IMR-90 (cell line): ENCODE measurements around the gene COG3. TPM values are rescaled to one million over a fixed set of nuclear protein-coding genes. Genes with fewer than 3 reads are reported as not detected.

ENCODE experiments used
- ATAC-seq: fragments of 200-7000 bp; cut with Tn5 transposase; 2 replicates; pipeline ENCODE4 v1.9.1; 2020; ENCODE audit warnings: low read depth, mild to moderate bottlenecking, moderate library complexity
- BruUV-seq: library from RNA; stranded (reverse); fragments of 400-500 nt; replicated peaks from 2 replicates; lab custom pipeline; 2021; lab: Mats Ljungman, UMichigan
- CTCF ChIA-PET: fragments of 300-600 bp; formaldehyde crosslinking; extraction: SDS; loops from one replicate; lab custom pipeline; 2021; ENCODE audit warnings: antibody characterized with exemption; lab: Yijun Ruan, JAX
- POLR2A ChIA-PET: fragments of 300-600 bp; sonication (Branson Sonifier 250); formaldehyde crosslinking; loops from one replicate; lab custom pipeline; 2022; ENCODE audit warnings: antibody characterized with exemption; ENCODE audit not compliant: unreplicated experiment; lab: Charles Lee
- DNase-seq: peaks from one replicate; pipeline ENCODE4 v3.0.0; 2013
- H2AFZ ChIP-seq: replicated peaks from 2 replicates; pipeline ENCODE3; 2013; ENCODE audit warnings: low read length, mild to moderate bottlenecking; ENCODE audit not compliant: poor library complexity
- H2AK5ac ChIP-seq: 2 replicates; pipeline ENCODE4 v1.6.1; 2013; ENCODE audit warnings: low read depth, low read length, inconsistent platforms
- H2AK9ac ChIP-seq: replicated peaks from 2 replicates; pipeline ENCODE3; 2013; ENCODE audit warnings: mild to moderate bottlenecking, low read depth, low read length, moderate library complexity; ENCODE audit not compliant: poor library complexity
- H2BK120ac ChIP-seq: 2 replicates; pipeline ENCODE4 v1.6.1; 2013; ENCODE audit warnings: low read depth, low read length, inconsistent platforms
- H2BK15ac ChIP-seq: 3 replicates; pipeline ENCODE4 v1.6.1; 2013; ENCODE audit warnings: low read depth, low read length, inconsistent platforms
- H2BK20ac ChIP-seq: 2 replicates; pipeline ENCODE4 v1.6.1; 2013; ENCODE audit warnings: low read depth, mild to moderate bottlenecking, inconsistent platforms, low read length, moderate library complexity
- H2BK5ac ChIP-seq: 2 replicates; pipeline ENCODE4 v1.6.1; 2013; ENCODE audit warnings: mild to moderate bottlenecking, low read depth, low read length, inconsistent platforms; ENCODE audit not compliant: poor library complexity, severe bottlenecking
- H3K14ac ChIP-seq: replicated peaks from 2 replicates; pipeline ENCODE4 v1.6.1; 2013; ENCODE audit warnings: low read depth, low read length, inconsistent platforms
- H3K18ac ChIP-seq: 2 replicates; pipeline ENCODE4 v1.6.1; 2013; ENCODE audit warnings: low read depth, low read length, control low read depth
- H3K23ac ChIP-seq: 2 replicates; pipeline ENCODE4 v1.6.1; 2013; ENCODE audit warnings: low read depth, low read length, inconsistent platforms
- H3K27ac ChIP-seq: 2 replicates; pipeline ENCODE4 v1.5.1; 2013; ENCODE audit warnings: mild to moderate bottlenecking, control low read depth, low read length; ENCODE audit not compliant: insufficient read depth
- H3K27me3 ChIP-seq: 2 replicates; pipeline ENCODE4 v1.6.1; 2013; ENCODE audit warnings: low read length; ENCODE audit not compliant: control insufficient read depth, insufficient read depth
- H3K36me3 ChIP-seq: 2 replicates; pipeline ENCODE4 v1.6.1; 2013; ENCODE audit warnings: low read length, mixed read lengths; ENCODE audit not compliant: control insufficient read depth, insufficient read depth
- H3K4ac ChIP-seq: 2 replicates; pipeline ENCODE4 v1.6.1; 2013; ENCODE audit warnings: low read depth, low read length, inconsistent platforms
- H3K4me1 ChIP-seq: 2 replicates; pipeline ENCODE4 v1.6.1; 2013; ENCODE audit warnings: low read length, mixed read lengths; ENCODE audit not compliant: control insufficient read depth, insufficient read depth
- H3K4me2 ChIP-seq: 2 replicates; pipeline ENCODE4 v1.6.1; 2013; ENCODE audit warnings: low read depth, mild to moderate bottlenecking, control low read depth, low read length, moderate library complexity
- H3K4me3 ChIP-seq: 2 replicates; pipeline ENCODE4 v1.5.1; 2013; ENCODE audit warnings: low read depth, mild to moderate bottlenecking, control low read depth, low read length, moderate library complexity; ENCODE audit not compliant: insufficient read depth
- H3K56ac ChIP-seq: 2 replicates; pipeline ENCODE4 v1.6.1; 2013; ENCODE audit warnings: low read length, inconsistent platforms; ENCODE audit not compliant: insufficient read depth; ENCODE audit errors: extremely low read depth
- H3K79me1 ChIP-seq, 2 experiments: 2 replicates each; pipeline ENCODE4 v1.6.1; 2013; ENCODE audit warnings: low read length in 2 of 2, inconsistent platforms in 1 of 2, low read depth in 1 of 2
- H3K9ac ChIP-seq: 2 replicates; pipeline ENCODE4 v1.6.1; 2013; ENCODE audit warnings: low read depth, low read length, control low read depth
- H3K9me1 ChIP-seq: 2 replicates; pipeline ENCODE4 v1.6.1; 2013; ENCODE audit warnings: low read length, inconsistent platforms; ENCODE audit not compliant: insufficient read depth
- H3K9me3 ChIP-seq: 2 replicates; pipeline ENCODE4 v1.6.1; 2013; ENCODE audit warnings: low read length; ENCODE audit not compliant: control insufficient read depth, insufficient read depth
- H4K20me1 ChIP-seq: 2 replicates; pipeline ENCODE4 v1.6.1; 2013; ENCODE audit warnings: low read length, inconsistent platforms; ENCODE audit not compliant: insufficient read depth
- H4K5ac ChIP-seq: 2 replicates; pipeline ENCODE4 v1.6.1; 2013; ENCODE audit warnings: mild to moderate bottlenecking, low read depth, low read length, control low read depth
- H4K8ac ChIP-seq, 2 experiments: 2 replicates each; pipeline ENCODE4 v1.6.1; 2013; ENCODE audit warnings: low read depth in 2 of 2, low read length in 2 of 2, control low read depth in 1 of 2, inconsistent platforms in 1 of 2
- H4K91ac ChIP-seq: 2 replicates; pipeline ENCODE4 v1.6.1; 2013; ENCODE audit warnings: low read depth, low read length, inconsistent platforms; ENCODE audit not compliant: insufficient read depth
- BHLHE40 ChIP-seq: fragments of 150-350 bp; IDR thresholded peaks from 2 replicates; pipeline ENCODE4 v1.6.1; 2016; ENCODE audit warnings: mild to moderate bottlenecking, low read depth, low read length
- CEBPB ChIP-seq: IDR thresholded peaks from 2 replicates; pipeline ENCODE4 v1.6.1; 2012; ENCODE audit warnings: low read depth, low read length, improper control_type of control experiment
- CHD1 ChIP-seq: IDR thresholded peaks from 2 replicates; pipeline ENCODE4 v1.6.1; 2012; ENCODE audit warnings: low read depth, low read length, improper control_type of control experiment
- ELK1 ChIP-seq: fragments of 150-350 bp; IDR thresholded peaks from 2 replicates; pipeline ENCODE4 v1.6.1; 2016; ENCODE audit warnings: low read depth, mild to moderate bottlenecking, low read length, moderate library complexity, borderline replicate concordance
- FOS ChIP-seq: fragments of 150-350 bp; IDR thresholded peaks from 2 replicates; pipeline ENCODE4 v1.6.1; 2016; ENCODE audit warnings: low read depth, low read length
- MAFK ChIP-seq: IDR thresholded peaks from 2 replicates; pipeline ENCODE4 v1.6.1; 2012; ENCODE audit warnings: low read depth, low read length, improper control_type of control experiment
- MAZ ChIP-seq: IDR thresholded peaks from 2 replicates; pipeline ENCODE4 v1.6.1; 2012; ENCODE audit warnings: low read depth, mild to moderate bottlenecking, low read length, improper control_type of control experiment, moderate library complexity, borderline replicate concordance
- MXI1 ChIP-seq: IDR thresholded peaks from 2 replicates; pipeline ENCODE4 v1.6.1; 2012; ENCODE audit warnings: low read depth, mild to moderate bottlenecking, low read length, moderate library complexity, borderline replicate concordance
- NFE2L2 ChIP-seq: fragments of 150-350 bp; IDR thresholded peaks from 2 replicates; pipeline ENCODE4 v1.6.1; 2016; ENCODE audit warnings: low read depth, mild to moderate bottlenecking, low read length
- POLR2A ChIP-seq: IDR thresholded peaks from 2 replicates; pipeline ENCODE4 v1.6.1; 2012; ENCODE audit warnings: mild to moderate bottlenecking, low read depth, low read length
- RAD21 ChIP-seq: IDR thresholded peaks from 2 replicates; pipeline ENCODE4 v1.6.1; 2012; ENCODE audit warnings: low read length, improper control_type of control experiment
- RCOR1 ChIP-seq: IDR thresholded peaks from 2 replicates; pipeline ENCODE4 v1.6.1; 2012; ENCODE audit warnings: mild to moderate bottlenecking, low read length, improper control_type of control experiment; ENCODE audit not compliant: insufficient replicate concordance
- RFX5 ChIP-seq: IDR thresholded peaks from 2 replicates; pipeline ENCODE4 v1.8.0; 2012; ENCODE audit warnings: low read depth, mild to moderate bottlenecking, low read length, moderate library complexity
- SMC3 ChIP-seq: fragments of 150-350 bp; IDR thresholded peaks from 2 replicates; pipeline ENCODE4 v1.6.1; 2016; ENCODE audit warnings: low read depth, mild to moderate bottlenecking, antibody characterized with exemption, low read length, moderate library complexity
- WGBS, 2 experiments: methylation state at CpG; one replicate each; pipeline versions ENCODE4 v1.1.5 to v1.1.7; 2013; ENCODE audit warnings: missing lambda C conversion rate in 2 of 2; ENCODE audit not compliant: insufficient read length in 1 of 2; ENCODE audit errors: extremely low coverage in 2 of 2; 5-methylcytosine and 5-hydroxymethylcytosine counted together
- dilution Hi-C: fragments of 300-500 bp; cut with HindIII; formaldehyde crosslinking; loops from one replicate; pipeline ENCODE4 v1.14.3; 2018; ENCODE audit warnings: low sequenced_read_pairs; ENCODE audit not compliant: unreplicated experiment
- in situ Hi-C: fragments of 300-500 bp; cut with MboI; formaldehyde crosslinking; loops from 3 replicates; pipeline ENCODE4 v1.14.3; 2019; ENCODE audit warnings: low sequenced_read_pairs, inconsistent platforms, mixed read lengths
- intact Hi-C: fragments of 100-400 bp; cut with micrococcal nuclease; formaldehyde crosslinking; loops from 2 replicates; pipeline ENCODE4 v1.10.0; 2022
- polyA plus RNA-seq, 3 experiments: library from polyadenylated mRNA; depleted of rRNA; stranded (reverse); fragments of >200 nt; gene quantifications; 2 replicates each; pipeline ENCODE4 v1.2.3, GENCODE V29; 2012; ENCODE audit warnings: low replicate concordance in 1 of 3
- total RNA-seq: library from RNA; depleted of rRNA; stranded (reverse); fragments of >200 nt; gene quantifications from 2 replicates; pipeline ENCODE4 v1.2.3, GENCODE V29; 2012
- TF ChIP-seq, protein P1 (sequence below): conservative IDR thresholded peaks from 2 replicates; pipeline ENCODE4 v1.5.1; 2012; ENCODE audit warnings: mild to moderate bottlenecking, low read depth, low read length, improper control_type of control experiment
- TF ChIP-seq, protein P2 (sequence below): fragments of 150-350 bp; IDR thresholded peaks from 2 replicates; pipeline ENCODE4 v1.6.1; 2017; ENCODE audit warnings: mild to moderate bottlenecking, antibody characterized with exemption, low read length, low read depth

COG3 gene
- total and polyA plus RNA-seq, 2 of the 4 experiments (the other 2 are of a cell fraction): 21.7 to 31.9 TPM

- H4K5ac ChIP-seq: no peak overlapping the region
- ChIA-PET CTCF (no interaction called here), POLR2A (no interaction called here)
- no peak overlapping the region for H3K4me3 ChIP-seq
- H3K9me3 ChIP-seq: no peaks in the 10 kb centered on the region
- TF ChIP-seq, protein P1, sequence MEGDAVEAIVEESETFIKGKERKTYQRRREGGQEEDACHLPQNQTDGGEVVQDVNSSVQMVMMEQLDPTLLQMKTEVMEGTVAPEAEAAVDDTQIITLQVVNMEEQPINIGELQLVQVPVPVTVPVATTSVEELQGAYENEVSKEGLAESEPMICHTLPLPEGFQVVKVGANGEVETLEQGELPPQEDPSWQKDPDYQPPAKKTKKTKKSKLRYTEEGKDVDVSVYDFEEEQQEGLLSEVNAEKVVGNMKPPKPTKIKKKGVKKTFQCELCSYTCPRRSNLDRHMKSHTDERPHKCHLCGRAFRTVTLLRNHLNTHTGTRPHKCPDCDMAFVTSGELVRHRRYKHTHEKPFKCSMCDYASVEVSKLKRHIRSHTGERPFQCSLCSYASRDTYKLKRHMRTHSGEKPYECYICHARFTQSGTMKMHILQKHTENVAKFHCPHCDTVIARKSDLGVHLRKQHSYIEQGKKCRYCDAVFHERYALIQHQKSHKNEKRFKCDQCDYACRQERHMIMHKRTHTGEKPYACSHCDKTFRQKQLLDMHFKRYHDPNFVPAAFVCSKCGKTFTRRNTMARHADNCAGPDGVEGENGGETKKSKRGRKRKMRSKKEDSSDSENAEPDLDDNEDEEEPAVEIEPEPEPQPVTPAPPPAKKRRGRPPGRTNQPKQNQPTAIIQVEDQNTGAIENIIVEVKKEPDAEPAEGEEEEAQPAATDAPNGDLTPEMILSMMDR: no peak
- no peak for TF ChIP-seq RCOR1
- TF ChIP-seq RFX5: no peak
- TF ChIP-seq CEBPB: no peak
- TF ChIP-seq ELK1: no peak
- TF ChIP-seq RAD21: no peak
- no peak for TF ChIP-seq MAZ
- TF ChIP-seq SMC3: no peak
- TF ChIP-seq FOS: no peak
- no peak for TF ChIP-seq CHD1
- no peak for TF ChIP-seq MAFK
- no peak for TF ChIP-seq BHLHE40
- no peak for TF ChIP-seq MXI1
- no peak for TF ChIP-seq POLR2A
- TF ChIP-seq, protein P2, sequence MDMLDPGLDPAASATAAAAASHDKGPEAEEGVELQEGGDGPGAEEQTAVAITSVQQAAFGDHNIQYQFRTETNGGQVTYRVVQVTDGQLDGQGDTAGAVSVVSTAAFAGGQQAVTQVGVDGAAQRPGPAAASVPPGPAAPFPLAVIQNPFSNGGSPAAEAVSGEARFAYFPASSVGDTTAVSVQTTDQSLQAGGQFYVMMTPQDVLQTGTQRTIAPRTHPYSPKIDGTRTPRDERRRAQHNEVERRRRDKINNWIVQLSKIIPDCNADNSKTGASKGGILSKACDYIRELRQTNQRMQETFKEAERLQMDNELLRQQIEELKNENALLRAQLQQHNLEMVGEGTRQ: no peak
- no peak for TF ChIP-seq NFE2L2
- no peaks in the 10 kb centered on the region for H3K36me3 ChIP-seq
- H2AFZ ChIP-seq: no peak overlapping the region
- H3K4me2 ChIP-seq: no peak overlapping the region
- no peak overlapping the region for H3K4ac ChIP-seq
- no peak for DNase-seq
- H3K18ac ChIP-seq: no peak overlapping the region
- no peak overlapping the region for H2AK5ac ChIP-seq
- no peak overlapping the region for H2BK5ac ChIP-seq
- H3K56ac ChIP-seq: no peak overlapping the region
- no peaks in the 10 kb centered on the region for H3K79me1 ChIP-seq
- intact Hi-C loops: no loop called here
- H4K91ac ChIP-seq: no peak overlapping the region
- H2AK9ac ChIP-seq: no peak overlapping the region
- H2BK20ac ChIP-seq: no peak overlapping the region
- H2BK15ac ChIP-seq: no peak overlapping the region
- no peak for ATAC-seq
- no peak overlapping the region for H2BK120ac ChIP-seq
- H3K27ac ChIP-seq: no peak overlapping the region
- H3K9ac ChIP-seq: no peak overlapping the region
- WGBS, 2 experiments: 65% methylated on average over 2 of the region's 2 CpGs; no CpG with 5 or more reads in 1 of the 2 experiments
- in situ Hi-C loops: no loop called here
- no peak overlapping the region for H3K23ac ChIP-seq
- no TSS peak for BruUV-seq
- H3K9me1 ChIP-seq: no peaks in the 10 kb centered on the region
- H4K20me1 ChIP-seq: no peaks in the 10 kb centered on the region
- H3K4me1 ChIP-seq: no peaks in the 10 kb centered on the region
- peaks cover 19% of the 10 kb centered on the region for H3K27me3 ChIP-seq
- H4K8ac ChIP-seq: no peak overlapping the region
- dilution Hi-C loops: no loop called here
- no peak overlapping the region for H3K14ac ChIP-seq
These were observed 79.8 kb downstream of the COG3 start for GRCh38 chr13:45544520-45544919.
